Lower leg skin (tissue), 4 donors: ENCODE data around the gene STPG3. TPM values are rescaled to one million over a fixed set of nuclear protein-coding genes. Genes with fewer than 3 reads are reported as not detected.

Experiments
- DNase-seq, 2 donors: peaks; one replicate each; pipeline ENCODE4 v3.0.0-alpha.2; 2019; ENCODE audit warnings: low spot score in 2 of 2
- H3K4me3 ChIP-seq: fragments of 200-600 bp; sonication (generic); 2 replicates; pipeline ENCODE4 v1.5.1; 2017; ENCODE audit warnings: mild to moderate bottlenecking, low read depth; ENCODE audit not compliant: poor library complexity, severe bottlenecking
- CTCF ChIP-seq, 3 donors: fragments of 450-650 bp; IDR thresholded peaks; one replicate each; pipeline ENCODE4 v1.5.1; 2016; ENCODE audit warnings: antibody characterized with exemption in 3 of 3, mild to moderate bottlenecking in 3 of 3, moderate library complexity in 2 of 3
- POLR2A ChIP-seq, 2 donors: fragments of 450-650 bp; IDR thresholded peaks; one replicate each; pipeline ENCODE4 v1.6.1; 2016 to 2017; ENCODE audit warnings: antibody characterized with exemption in 2 of 2, mild to moderate bottlenecking in 1 of 2, moderate library complexity in 1 of 2
- WGBS, 2 donors: methylation state at CpG; one replicate each; pipeline ENCODE4 v1.1.5; 2018; 5-methylcytosine and 5-hydroxymethylcytosine counted together
- intact Hi-C: fragments of 100-400 bp; cut with DNase I; formaldehyde crosslinking; loops from one replicate; pipeline ENCODE4 v1.15.0; 2023; ENCODE audit warnings: low total_unique reads
- total RNA-seq, 4 donors: library from RNA; depleted of rRNA; stranded (reverse); fragments of >200 nt; gene quantifications; one replicate each; pipeline ENCODE4 v1.1.0, GENCODE V29; 2016

Gene STPG3
- total RNA-seq, 4 donors from 2014 or later, result not detected

- intact Hi-C loops, result no loop called here
- DNase-seq, result no peak
- WGBS, 2 donors, result 89 to 91% methylated on average over 38 to 52 of the region's 52 CpGs
- no peak overlapping the region for H3K4me3 ChIP-seq
- TF ChIP-seq CTCF (IDR thresholded peaks at IDR 0.05), result no peak
- TF ChIP-seq POLR2A (IDR thresholded peaks at IDR 0.05), result no peak
These were observed 30.6 kb upstream of the STPG3 start for GRCh38 chr9:137220317-137221094.

- WGBS, 2 donors, result 77 to 81% methylated on average over 6 to 8 of the region's 14 CpGs
- no peak overlapping the region for H3K4me3 ChIP-seq
- no peak for DNase-seq
- intact Hi-C loops, result no loop called here
- TF ChIP-seq POLR2A (IDR thresholded peaks at IDR 0.05), result no peak
- no peak for TF ChIP-seq CTCF (IDR thresholded peaks at IDR 0.05)
These were observed 30.0 kb upstream of the STPG3 start for GRCh38 chr9:137221095-137221505.

- intact Hi-C loops, result no loop called here
- TF ChIP-seq POLR2A (IDR thresholded peaks at IDR 0.05) (no peak), CTCF (IDR thresholded peaks at IDR 0.05) (no peak)
- 21 to 27% methylated on average over 9 to 28 of the region's 61 CpGs for WGBS, 2 donors
These were observed 29.5 kb upstream of the STPG3 start for GRCh38 chr9:137221506-137222111.

GRCh38 chr9:137222190-137223077, 28.7 kb upstream of the STPG3 start, which contains the start of gene RNF208:
Gene RNF208 (minus strand): TSS chr9:137222240. CDS start chr9:137221212, 1,028 bp downstream.
- no peak for DNase-seq
- intact Hi-C loops, result no loop called here
- no peak for TF ChIP-seq POLR2A (IDR thresholded peaks at IDR 0.05)
- no peak for TF ChIP-seq CTCF (IDR thresholded peaks at IDR 0.05)
- H3K4me3 ChIP-seq, result peak within 1 kb of the TSS; percentile 27
- WGBS, 2 donors, result 5 to 10% methylated on average over 12 to 29 of the region's 88 CpGs

More at GRCh38 chr9:137221506-137222111, 29.5 kb upstream of the STPG3 start:
- no peak for DNase-seq
- H3K4me3 ChIP-seq, result no peak overlapping the region

GRCh38 chr9:137223078-137223970, 27.8 kb upstream of the STPG3 start:
- TF ChIP-seq CTCF (IDR thresholded peaks at IDR 0.05) (no peak), POLR2A (IDR thresholded peaks at IDR 0.05) (no peak)
- peak overlapping the region; percentile 48 for H3K4me3 ChIP-seq
- 1% methylated on average over 31 to 44 of the region's 63 CpGs for WGBS, 2 donors
- intact Hi-C loops, result no loop called here
- peak; percentile 97 to 99 for DNase-seq
